ENCODE results near the gene OR2V1.
A peak's percentile ranks its signal among the peaks of the same experiment; 100 is the strongest.
"Not testable (repeated sequence)": the region's sequence is repeated elsewhere in the genome, so short reads cannot be mapped to it uniquely, and the experiment has no call there.

Gene OR2V1

DNA sequence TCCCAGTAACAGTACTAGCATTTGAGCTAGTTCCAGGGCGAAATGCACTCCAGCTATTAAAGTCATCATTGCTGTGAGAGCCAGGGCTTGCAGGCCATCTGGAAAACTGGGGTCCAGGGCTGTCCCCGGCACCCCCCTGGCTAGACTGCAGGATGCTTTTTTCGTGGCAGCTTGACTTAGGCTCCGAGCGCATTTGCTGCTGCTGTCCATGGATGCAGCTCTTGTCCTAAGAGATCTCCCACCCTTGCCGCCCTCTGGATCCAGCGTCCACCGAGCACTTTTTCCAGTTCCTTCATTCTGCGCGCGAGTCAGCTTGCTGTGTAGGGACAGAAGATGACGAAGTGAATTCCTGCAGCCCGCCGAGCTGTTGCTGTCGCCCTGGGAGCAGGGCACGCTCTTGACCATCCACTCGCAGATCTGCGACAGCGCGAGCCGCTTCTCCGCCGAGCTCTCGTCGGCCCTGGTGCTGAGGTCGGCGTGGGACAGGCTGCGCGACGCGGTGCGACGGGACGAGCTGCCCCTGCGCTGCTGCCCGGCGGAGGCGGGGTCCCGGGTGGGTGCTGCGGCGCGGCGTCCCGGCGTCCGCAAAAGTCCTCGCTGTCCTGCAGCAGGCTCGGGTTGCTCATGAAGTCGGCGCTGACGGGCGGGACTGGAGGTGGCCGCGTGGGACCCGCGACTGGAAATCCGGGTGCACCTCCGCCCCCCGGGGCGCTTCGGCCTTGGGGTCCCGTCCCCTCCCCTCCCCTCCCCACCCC lies 30.7 kb downstream of the OR2V1 start:
- no peak for DNase-seq

GRCh38 chr5:181099602-181100086 lies 31.3 kb downstream of the OR2V1 start:
- DNase-seq, result no peak

GRCh38 chr5:181098762-181099601 lies 32.0 kb downstream of the OR2V1 start:
- no peak for DNase-seq

DNA sequence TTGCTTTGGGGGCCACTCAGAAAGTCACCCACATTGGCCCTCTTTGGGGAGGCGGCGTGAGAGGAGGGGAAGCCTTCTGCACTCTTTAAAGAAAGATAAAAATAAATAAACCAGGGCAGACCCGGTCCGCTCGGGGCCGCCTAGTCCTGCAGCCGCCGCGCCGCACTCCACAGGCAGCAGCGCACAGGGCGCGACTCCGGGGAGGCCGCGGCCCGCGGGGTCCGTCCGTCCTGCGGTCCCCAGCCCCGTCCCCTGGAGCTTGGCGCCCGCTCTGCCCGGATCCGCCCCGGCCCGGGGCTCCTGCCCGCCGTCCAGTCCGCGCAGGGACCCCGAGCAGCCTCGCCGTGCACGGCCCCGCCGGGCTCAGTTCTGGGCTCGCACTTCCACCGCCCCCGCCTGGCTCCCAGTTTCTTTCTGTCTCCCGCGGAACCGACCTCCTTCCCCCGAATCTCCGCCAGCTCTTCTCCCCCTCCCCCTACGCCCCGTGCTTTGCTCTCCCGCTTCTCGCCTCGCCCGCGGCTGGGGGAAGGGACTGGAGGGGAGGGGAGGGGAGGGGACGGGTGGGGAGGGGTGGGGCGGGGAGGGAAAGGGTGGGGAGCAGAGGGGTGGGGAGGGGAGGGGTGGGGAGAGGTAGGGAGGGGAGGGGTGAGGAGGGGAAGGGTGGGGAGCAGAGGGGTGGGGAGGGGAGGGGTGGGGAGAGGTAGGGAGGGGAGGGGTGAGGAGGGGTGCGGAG lies 33.0 kb downstream of the OR2V1 start:
- not testable (repeated sequence) for DNase-seq

- not testable (repeated sequence) for DNase-seq
These were observed 33.6 kb downstream of the OR2V1 start for GRCh38 chr5:181097383-181097753.

GRCh38 chr5:181096721-181097382 lies 34.1 kb downstream of the OR2V1 start:
- DNase-seq, result not testable (repeated sequence)

- not testable (repeated sequence) for DNase-seq
These were observed 35.8 kb downstream of the OR2V1 start for GRCh38 chr5:181095162-181095561.

DNA sequence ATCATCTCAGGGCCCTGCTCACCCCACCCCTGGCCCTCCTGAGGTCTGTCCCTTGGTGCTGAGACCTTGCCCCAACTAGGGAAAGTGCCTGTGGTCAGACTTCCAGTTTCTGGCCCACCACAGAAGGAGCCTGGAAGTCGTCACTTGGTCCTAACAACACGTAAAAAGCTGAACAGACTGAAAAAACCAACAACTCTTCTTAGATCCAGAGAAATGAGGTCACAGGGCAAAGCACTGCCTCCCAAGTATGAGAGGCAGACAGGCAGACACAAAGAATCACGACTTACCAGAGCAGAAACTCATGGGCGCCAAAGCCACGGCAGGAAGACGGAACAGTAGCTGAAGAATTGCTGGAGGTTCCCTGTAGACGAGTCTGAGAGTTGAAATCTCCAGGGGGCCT lies 38.5 kb downstream of the OR2V1 start:
- DNase-seq, result no peak

DNA sequence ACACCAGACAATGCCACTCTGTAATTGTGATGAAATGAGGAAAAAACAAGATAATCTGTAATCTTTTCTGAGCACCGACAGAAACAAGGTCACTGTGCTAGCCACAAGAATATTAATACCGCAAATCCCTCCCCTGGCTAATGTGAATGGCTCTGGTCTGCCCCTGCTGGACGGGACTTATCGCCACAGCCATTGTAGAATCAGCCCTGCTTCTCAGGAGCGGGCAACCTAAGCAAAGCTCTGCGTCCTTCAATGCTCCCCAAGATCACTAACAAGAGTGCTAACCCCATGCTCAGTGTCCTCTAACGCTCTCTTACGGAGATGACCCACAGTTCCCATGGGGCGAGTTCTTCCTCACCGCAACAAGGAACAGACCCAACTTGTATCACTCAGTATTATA lies 42.7 kb downstream of the OR2V1 start:
- DNase-seq, result peak in 1 of 2 experiments; percentile 8

GRCh38 chr5:181087309-181087708 lies 43.7 kb downstream of the OR2V1 start:
- no peak for DNase-seq

DNA sequence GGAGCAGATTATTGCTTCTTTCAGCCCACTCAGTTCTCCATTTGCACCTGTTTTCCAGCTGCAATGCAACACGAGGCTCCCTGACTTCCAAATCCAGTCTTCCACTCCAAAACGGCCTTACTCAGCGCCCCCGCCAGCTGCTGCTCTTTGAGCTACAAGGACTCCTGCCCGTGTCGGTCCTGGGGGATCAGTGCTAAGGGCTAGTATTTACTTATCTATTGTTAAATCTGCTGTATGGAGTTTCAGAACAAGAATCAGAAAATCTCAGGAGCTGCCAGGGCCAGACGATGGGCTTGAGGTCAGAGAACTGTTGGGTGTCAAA lies 44.1 kb downstream of the OR2V1 start:
- DNase-seq, result no peak

- no peak for DNase-seq
These were observed 44.7 kb downstream of the OR2V1 start for GRCh38 chr5:181086026-181086883.

DNA sequence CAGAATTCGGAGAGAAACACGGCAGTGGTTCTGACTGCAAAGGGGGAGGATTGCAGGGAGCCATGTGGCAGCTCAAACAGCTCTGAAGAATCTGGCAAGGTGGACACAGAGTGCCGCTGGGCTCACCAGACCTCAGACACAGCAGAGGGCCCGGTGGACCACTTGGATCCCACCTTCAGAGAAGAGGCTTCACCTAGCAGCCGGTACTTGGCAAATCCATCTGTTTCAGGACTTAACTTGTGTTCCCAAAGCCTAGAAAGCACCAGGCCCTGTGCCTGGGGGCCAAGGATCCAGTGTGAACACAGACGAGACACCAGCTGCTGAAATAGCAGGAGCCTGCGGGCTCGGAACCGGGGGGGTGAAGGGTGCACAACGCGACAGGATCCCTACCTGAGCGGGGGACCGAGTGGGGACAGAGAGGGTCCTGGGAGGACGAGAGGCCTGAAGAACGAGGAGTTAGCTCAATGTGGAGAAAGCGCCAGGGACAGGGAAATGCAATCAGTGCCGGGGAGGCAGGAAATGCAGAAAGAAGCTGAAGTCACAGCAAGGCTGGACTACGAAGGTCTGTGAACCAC lies 46.3 kb downstream of the OR2V1 start:
- DNase-seq, result no peak

DNA sequence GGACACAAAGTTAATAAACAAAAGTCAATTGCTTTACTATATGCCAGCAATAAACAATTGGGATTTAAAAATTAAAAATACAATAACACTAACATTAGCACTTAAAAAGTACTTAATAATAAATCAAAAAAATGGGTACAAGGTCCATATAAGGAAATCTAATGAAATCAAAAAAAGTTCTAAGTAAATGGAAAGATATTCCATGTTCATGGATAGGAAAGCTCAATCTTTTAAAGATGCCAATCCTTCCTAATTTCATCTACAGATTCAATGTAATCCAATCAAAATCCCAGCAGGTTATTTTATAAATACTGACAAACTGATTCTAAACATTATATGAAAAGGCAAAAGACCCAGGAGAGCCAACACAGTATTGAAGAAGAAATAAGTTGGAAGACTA lies 49.0 kb downstream of the OR2V1 start:
- DNase-seq, result no peak

DNA sequence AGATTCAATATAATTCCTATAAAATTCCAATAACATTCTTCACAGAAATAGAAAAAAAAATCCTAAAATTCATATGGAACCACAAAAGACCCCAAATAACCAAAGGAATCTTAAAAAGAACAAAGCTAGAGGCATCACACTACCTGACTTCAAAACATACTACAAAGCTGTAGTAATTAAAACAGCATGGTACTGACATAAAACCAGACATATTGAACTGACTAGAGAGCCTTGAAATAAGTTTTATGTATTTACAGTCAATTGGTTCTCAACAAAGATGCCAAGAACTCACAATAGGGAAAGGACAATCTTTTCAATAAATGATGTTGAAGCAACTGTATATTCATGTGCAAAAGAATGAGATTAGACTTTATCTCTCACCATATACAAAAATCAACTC lies 54.0 kb downstream of the OR2V1 start:
- no peak for DNase-seq
